Measurements from ENCODE around the gene ABCE1.

The ABCE1 gene

DNA sequence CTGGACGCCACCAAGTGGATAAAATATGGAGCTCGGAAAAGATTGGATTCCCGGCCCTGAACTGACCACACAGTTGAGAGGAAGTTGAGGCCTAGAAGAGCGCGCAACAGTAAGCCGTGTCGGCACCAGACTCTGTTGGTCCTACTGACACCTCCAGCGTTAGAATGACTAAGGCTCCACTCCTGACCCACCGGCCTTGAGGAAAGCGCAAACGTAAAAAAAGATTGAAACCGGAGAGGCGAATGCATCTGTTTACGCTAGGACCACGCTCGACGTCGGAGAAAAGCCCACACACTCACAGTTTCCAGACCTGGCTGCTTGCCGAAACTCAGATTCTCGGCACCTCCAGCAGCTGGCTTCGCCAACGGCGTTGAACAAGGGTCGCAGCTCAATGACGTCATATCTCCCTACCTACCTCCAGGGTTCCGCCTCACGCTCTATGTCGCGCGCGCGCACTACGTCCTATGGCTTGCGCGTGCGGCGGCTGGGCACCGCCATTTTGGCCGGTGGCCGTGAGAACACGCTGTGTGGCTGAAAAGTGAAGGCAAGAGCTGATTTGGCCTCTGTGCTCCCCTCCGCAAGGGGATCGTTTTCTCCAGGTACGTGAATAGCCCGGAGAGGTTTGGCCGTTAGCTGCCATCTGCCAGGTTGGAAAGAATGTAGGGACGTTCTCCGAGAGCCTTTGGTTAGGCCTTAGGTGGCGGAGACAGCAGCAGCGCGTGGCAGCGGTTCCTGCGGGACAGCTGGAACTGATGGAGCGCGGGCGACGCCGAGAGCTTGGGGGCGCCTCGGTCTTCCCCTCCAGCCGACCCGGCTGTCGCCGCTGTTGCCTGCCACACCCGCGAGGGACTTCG is at the start of gene ABCE1, which contains the start of gene ANAPC10:
Gene ABCE1, plus strand, starts transcription at position 491 of the 854 bp plus-strand sequence. CDS start 6,102 bp downstream, outside the sequence.
Gene ANAPC10, minus strand, starts transcription at position 376 of the 854 bp plus-strand sequence. CDS start 2,097 bp downstream, outside the sequence.
- ATAC-seq = peak; percentile 88

DNA sequence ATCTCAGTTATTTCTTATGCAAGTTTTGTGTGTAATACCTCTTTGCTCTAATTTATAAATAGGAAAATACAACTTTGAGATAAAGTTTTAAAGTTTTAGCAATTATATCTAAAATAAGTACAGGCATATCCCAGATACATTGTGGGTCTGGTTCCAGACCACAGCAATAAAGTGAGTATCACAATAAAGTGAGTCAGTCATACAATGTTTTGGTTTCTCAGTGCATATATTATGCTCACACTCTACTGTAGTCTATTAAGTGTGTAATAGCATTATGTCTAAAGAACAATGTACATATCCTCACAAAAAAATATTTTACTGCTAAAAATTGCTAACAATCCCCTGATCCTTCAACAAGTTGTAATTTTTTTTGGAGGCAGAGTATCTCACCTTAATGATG is 49.3 kb upstream of the ABCE1 start:
- no peak for ATAC-seq

DNA sequence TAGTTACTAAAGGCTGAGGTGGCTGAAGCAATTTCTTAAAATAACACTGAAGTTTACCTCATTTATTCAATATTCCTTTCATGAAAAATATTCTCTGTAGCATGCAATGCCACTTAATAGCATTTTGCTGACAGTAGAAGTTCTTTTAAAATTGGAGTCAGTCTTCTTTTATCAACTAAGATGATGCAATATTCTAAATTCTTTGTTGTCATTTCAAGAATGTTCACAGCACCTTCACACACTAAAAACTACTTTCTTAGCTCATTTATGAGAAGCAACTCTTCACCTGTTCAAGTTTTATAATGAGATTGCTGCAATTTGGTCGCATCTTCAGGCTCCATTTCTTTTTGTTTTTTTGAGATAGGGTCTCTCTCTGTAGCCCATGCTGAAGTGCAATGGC is 48.9 kb upstream of the ABCE1 start:
- no peak for ATAC-seq

DNA sequence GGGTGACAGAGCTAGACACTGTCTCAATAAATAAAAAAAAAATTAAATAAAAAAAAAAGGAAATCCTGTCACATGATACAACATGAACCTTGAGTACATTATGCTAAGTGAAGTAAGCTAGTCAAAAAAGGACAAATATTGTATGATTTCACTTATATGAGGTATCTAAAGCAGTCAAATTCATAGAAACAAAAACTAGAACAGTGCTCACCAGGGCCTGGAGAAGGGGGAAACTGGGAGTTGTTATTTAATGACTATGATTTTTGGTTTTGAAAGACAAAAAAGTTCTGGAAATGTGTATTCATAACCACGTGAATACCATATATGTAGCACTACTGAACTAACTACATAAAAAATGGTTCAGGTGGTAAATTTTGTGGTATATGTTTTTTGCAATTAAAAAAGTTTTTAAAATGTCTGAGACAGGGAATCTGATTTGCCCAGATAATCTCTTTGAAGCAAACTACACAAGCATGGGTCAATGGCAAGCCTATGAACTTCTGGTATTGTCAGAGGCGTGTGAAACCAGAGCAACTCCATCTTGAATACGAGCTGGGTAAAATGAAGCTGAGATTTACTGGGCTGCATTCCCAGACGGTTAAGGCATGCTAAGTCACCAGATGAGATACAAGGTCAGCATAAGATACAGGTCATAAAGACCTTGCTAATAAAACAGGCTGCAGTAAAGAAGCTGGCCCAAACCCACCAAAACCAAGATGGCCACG is 42.4 kb upstream of the ABCE1 start:
- ATAC-seq = peak; percentile 17 to 38

DNA sequence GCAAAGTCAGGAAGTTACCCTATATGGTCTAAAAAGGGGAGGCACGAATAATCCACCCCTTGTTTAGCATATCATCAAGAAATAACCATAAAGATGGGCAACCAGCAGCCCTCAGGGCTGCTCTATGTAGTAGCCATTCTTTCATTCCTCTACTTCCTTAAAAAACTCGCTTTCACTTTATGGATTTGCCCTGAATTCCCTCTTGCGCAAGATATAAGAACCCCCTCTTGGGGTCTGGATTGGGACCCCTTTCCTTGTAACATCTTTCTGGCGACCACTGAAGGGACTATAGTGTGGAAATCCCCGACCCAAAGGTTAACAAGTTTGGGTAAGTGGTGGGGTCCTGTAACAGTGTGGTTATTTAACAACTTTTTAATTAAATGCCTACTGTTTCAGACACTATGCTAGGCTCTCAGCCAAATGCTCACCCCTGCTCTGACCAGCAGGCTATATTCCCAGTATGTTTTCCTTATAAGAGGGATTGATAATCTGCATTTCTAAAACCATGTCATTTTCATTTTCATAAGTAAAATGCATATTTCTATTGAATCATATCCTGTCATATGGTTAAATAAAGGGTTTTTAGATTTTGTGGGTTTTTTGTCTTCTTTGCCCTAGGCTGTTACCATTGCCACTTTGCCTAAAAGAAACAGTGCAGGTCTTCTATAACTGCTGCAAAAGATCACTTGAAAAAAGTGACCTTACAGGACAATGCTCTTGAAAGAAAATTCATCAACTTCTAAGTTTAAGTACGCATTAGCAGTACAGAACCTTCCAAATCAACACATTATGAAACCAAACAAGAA is 41.6 kb upstream of the ABCE1 start:
- ATAC-seq = peak in 1 of 2 donors; percentile 24

DNA sequence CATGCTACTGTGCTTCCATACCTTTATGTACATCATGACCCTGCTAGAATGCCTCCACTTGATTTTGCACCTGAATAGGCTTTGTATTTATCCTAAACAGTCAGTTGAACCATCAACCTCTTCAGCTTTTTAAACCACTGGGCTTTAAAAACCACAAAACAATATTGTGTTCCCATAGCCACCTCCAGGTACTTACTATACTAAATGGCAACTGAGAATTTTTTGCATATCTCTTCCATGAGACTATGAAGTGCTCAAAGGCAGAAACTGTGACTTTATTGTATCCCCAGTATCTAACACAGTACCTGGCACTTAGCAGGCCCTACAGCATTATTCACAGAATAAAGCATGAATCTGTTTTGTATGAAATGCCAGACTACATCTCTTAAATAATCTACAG is 39.9 kb upstream of the ABCE1 start:
- ATAC-seq = no peak

DNA sequence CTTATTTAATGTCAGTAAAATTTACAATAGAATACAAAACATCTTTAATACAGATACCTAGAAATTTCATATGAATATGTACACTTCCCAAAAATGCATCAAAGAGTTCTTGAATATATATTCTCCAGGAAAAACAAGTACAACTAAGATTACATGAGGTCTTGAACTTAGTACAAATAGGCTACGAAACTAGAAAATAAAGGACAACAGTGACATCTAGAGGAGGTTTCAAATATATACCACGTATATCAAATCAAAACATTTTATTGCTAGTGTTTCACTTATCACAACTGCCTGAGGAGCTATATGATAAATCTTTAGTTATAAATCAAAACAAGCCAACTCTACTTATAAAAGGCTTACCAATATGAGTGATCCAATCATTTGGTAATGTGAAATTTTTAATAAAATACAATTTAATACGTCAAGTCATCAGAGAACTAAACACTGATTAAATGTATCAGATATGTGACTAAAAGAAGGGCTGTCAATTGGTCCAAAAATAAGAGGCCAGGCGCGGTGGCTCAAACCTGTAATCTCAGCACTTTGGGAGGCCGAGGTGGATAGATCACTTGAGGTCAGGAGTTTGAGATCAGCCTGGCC is 36.7 kb upstream of the ABCE1 start:
- ATAC-seq = peak in 1 of 2 donors; percentile 48

DNA sequence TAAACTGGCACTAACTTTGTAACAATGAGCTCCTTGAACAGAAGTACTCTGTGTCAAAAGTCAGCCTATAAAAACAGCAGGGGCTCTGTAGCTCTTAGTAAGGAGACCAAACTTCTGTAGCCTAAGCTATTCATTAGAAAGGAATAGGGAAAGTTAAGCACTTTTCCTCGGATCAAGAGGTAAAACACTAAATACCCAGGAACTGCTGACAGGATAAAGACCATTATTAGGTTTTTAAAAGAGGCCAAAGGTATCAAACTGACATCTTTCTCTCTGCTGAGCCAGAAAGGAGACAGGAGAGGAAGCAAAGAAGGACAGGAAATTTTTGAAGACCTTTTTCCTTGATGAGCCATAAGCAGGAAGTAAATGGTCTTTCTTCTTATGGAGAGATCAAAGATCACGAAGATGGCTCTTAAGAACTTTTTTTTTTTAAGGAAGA is 32.0 kb upstream of the ABCE1 start:
- ATAC-seq = no peak

DNA sequence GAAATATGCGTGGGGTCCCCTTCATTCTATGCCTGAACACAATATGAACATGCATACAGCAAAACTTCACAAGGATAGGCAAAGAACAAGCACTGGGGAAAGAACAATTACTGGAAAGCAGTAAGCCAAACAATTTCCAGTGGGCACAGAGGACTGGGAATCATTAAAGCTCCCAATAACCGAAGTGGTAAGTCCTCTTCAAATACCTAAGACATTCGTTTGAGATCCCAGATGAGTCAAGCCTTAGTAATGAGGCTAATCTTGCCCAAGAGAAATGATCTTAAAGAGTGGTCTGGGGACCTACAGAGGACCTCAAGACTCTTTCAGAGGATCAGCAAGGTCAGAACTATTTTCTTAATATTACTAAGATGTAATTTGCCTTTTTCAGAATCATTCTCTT is 28.8 kb upstream of the ABCE1 start:
- ATAC-seq = no peak

DNA sequence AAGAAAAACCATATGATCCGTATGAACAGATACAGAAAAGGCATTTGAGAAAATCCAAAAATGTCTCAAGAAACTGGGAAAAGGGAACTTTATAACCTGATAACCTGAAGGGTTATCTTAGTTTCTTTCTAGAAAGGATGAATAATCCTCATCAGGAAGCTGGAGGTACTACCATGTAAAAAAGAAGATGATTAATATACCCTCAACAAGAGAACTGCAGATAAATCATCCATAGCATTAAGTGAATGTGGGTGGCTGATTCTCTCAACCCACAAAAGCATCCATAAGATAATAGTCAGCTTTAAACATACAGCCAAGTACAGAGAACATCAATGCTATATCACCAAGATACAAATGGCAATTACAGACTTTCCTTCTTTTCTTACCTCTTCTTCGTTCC is 26.6 kb upstream of the ABCE1 start:
- ATAC-seq = peak; percentile 30 to 32

DNA sequence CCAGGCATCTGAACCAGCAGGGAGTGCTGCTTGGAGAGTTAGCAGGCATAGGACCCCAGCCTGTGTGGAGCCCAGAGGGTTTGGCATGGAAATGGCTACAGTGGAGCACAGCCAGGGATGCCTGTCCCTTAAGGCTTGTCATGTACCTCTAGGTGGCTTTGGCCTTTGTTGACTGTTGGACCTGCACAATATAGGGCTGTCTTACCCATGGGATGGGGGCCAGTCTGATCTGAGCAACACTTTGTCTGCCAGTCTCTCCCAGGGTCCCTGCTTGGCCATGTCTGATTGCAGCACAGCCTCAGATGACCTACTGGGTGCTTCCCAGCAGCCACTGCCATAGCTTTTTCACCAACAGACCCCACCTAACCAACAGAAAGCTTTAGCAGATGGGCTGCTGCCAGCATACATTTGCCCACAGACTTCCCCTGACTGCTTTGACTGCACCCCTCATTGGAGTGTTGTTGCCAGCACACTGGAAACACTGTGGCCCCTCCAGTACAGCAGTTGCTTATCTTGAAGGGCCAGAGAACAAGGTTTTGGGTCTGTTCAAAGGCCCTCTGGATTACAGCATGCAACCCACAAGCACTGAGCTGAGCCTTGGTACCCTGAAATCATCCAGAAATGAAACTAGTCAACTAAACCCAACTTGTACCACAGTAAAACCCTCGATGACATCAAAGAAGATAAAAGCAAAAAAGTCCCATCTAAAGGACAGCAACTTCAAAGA is 22.2 kb upstream of the ABCE1 start:
- no peak for ATAC-seq

DNA sequence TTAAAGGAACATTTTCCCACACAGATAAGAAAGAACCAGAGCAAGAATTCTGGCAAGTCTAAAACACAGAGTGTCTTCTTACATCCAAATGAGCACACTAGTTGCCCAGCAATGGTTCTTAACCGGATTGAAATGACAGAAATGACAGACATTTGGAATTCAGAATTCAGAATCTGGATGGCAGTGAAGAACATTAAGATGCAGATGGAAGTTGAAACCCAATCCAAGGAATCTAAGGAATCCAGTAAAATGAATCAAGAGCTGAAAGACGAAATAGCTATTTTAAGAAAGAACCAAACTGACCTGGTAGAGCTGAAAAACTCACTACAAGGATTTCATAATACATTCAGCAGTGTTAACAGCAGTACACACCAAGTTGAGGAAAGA is 21.6 kb upstream of the ABCE1 start:
- no peak for ATAC-seq

DNA sequence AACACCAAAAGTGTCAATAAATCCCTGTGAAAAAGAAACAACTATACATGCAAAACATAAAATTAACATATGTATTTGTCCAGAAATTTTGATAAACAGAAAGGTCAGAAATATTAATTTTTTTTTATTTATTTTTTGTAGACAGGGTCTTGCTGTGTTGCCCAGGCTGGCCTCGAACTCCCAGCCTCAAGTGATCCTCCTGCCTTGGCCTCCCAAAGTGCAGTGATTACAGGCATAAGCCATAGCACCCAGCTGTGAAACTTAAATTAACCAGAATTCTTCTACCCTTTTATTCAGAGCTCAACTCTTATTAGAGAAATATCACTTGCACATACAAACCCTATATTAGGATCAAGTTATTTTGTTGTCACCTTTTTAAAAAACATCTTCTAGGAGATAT is 16.4 kb upstream of the ABCE1 start:
- no peak for ATAC-seq

DNA sequence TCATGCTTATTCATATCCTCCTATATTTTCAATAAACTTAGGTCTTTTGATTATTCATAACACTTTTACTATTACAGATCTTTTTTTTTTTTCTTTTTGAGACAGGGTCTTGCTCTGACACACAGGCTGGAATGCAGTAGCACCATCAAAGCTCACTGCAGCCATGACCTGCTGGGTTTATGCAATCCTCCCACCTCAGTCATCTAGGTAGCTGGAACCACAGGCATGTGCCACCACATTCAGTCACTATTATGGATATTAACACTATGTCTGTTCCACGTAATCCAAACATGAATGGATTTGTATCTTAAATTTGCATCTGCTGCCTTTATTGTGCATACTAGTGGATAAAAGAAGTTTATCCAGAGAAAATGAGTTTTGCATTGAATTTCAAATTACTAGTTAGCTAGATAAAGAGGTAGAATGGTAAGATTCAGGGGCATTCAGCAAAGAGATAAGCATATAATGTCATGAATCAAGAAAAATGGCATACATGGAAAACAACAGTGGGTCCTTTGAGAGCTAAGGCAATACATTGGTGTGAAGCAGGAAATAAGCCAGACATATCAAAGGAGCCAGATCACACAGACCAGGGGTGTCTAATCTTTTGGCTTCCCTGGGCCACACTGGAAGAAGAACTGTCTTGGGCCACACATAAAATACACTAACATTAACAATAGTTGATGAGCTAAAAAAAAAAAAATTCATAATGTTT is 14.1 kb upstream of the ABCE1 start:
- no peak for ATAC-seq

DNA sequence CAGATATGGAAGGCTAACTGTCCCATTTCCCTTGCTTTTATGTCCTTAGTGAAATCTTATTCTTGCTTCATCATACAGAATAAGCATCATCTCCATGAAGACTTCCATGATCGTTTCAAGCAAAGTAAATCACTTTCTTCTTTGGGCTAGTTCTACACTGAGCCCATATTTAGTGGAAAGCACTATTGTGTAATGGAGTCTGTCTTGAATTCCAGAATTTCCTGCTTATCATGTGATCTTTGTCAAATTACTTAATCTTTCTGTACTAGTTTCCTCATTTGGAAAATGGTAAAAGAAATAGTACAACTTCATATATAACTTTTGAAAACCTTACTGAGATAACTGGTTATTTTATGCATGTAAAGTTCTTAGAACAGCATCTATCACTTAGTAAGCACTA is 7.7 kb upstream of the ABCE1 start:
- ATAC-seq = no peak

DNA sequence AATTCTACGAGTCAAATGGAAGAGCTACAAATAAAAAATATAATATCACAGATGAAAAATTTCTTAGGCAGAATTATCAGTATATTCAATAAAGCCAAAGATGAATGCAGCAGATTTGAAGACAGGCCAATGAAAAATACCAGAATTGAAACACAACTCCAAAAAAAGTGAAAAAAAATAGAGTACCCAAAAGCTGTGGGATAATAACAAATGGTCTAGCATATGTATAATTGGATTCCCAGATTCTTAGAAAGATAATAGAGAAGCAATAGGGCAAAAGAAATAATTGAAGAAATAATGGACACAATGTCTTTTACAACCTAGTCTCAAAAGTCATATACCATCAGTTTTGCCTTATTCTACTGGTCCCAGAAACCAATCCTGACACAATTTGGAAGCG is 4.5 kb upstream of the ABCE1 start:
- no peak for ATAC-seq

DNA sequence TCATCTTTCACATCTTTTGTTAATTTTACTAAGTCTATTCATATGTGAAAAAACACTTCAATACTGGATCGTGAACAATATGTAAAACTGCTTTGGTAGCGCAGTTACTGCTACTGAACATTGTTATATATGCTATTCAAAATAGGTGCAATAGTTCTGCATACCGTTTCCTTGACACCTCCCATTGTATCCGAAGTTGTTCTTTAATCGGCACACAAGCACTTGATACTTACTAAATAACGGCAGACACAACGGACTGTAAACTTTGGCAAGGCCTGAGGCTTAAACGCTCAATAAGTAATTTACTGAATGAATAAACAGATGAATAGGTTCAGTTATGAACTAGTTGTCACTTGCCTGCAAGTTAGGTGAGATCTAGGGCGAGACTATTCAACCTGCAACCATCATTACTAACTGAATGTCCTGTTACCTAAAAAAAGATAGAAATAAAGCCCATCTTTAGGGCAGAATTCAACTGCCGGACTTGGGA is 735 bp upstream of the ABCE1 start:
- ATAC-seq = no peak

DNA sequence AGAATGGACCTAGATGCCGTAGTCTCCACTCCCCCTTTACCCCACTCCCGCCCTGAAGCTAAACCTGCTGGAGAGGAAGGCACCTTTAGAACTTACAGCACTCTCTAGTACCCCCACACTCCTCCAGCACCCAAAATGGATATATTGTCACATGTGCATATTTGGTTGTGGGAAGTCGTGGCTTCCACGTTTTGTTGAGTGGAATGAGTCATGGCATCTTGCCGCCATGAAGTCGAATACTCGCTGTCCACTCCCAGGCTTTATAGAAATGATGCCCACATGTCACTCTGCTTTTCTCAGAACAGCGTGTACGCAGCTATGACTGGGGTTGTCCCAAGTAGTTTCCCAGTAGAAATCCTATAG is 545 bp downstream of the ABCE1 start:
- peak; percentile 36 to 57 for ATAC-seq

DNA sequence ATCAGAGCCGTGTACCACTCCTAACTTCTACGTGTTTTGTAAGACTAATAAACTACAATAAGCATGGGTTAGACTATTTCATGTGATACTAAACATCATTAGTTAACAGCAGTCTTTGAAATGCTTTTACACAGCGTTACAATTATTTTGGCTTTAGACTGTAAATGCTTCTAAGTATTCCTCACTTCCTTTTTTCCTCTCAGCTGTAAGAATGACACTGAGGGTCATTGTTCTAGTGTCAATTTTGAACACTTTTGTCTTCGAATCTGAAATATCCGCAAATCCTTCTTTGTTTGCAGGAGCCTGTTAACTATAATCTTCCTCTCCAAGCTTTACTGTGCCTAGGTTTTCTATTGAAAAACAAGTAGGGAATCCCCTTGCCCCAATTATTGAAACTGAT is 1.5 kb downstream of the ABCE1 start:
- no peak for ATAC-seq

DNA sequence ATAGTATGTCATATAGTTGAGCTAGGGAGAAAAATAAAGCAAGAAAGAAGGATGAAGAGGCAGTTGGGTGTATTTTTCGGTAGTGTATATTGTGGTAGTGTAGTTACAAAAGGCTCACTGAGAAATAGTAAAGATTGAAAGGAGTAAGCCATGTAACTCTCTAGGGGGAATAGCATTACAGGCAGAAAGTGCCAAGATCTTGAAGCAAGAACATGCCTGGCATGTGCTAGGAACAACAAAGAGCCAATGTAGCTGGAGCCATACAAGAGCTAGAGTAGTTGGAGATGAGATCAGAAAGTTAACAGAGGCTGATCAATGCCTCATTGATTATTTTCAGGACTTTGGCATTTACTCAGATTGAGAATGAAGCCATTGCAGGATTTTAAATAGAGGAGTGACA is 3.0 kb downstream of the ABCE1 start:
- no peak for ATAC-seq

DNA sequence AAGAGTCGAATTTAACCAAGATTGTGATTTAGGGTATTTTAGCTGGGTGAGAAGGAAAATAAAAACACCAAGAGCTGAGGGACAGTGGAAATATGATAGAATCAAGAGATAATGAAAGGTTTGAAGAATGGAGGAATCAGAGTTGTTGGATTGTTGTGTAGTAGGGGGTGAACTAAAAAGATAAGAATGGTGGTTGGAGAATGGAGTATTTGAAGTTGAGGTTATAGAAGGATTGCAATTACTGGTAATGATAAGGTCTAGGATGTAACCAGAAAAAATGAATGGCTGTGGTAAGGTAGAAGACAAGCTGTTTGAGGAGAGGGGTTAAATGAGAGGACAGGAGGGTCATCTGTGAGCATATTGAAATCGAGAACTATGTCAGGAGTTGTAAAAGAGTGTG is 4.5 kb downstream of the ABCE1 start:
- ATAC-seq = no peak

Measured in activated CD4-positive, CD25-positive, alpha-beta regulatory T cell treated with anti-CD3 and anti-CD28 coated beads, Interleukin-2, amount 50 U/mL, for 24 hours (primary cell).